A673 (cell line): ENCODE data around the gene AAGAB.

ENCODE experiments used
- EZH2 ChIP-seq: fragments of 200-600 bp; sonication (generic); IDR thresholded peaks from 2 replicates; pipeline ENCODE4 v1.6.1; 2017; ENCODE audit warnings: borderline replicate concordance, low read depth, mild to moderate bottlenecking, mixed read lengths, antibody characterized with exemption, low read length; ENCODE audit not compliant: poor library complexity, severe bottlenecking
- TF ChIP-seq, protein P1 (sequence below): fragments of 300-800, 200-600 bp; sonication (generic); conservative IDR thresholded peaks from 2 replicates; pipeline ENCODE4 v1.5.1; 2017; ENCODE audit warnings: low read depth, mild to moderate bottlenecking, antibody characterized with exemption, low read length, moderate library complexity, mixed read lengths

DNA sequence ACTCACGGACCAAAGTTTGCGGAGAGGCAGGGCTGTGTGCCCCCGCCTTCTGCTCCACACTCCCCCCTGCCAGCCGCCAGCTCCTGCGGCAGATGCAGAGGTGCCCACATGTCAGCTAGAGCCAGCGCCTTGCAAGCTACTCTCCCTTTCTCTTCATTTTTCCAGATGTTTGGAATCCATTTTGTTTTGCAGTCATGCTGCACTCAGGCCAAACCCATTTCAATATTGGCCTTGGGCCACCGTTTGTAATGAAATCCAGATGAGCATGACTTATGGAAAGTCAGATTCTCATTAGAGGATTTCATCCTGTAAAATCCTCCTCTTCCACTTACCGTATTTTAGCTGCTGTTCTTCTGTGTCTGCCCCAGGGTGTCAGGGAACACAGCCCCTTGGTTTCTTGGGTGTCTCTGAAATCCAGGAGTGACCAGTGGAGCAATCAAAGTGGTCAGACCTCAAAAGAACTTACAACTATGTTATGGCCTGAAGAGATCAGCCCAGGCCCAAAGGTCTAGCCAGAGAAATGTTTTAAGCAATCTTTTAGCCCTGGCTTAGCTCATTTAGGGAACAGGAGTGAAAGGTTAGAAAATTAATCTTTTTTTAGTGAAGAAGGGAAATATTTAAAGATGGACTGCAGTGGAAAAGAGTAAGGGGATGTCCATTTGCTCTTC, 65.8 kb downstream of the AAGAB start:
- TF ChIP-seq EZH2 = no peak
- TF ChIP-seq, protein P1, sequence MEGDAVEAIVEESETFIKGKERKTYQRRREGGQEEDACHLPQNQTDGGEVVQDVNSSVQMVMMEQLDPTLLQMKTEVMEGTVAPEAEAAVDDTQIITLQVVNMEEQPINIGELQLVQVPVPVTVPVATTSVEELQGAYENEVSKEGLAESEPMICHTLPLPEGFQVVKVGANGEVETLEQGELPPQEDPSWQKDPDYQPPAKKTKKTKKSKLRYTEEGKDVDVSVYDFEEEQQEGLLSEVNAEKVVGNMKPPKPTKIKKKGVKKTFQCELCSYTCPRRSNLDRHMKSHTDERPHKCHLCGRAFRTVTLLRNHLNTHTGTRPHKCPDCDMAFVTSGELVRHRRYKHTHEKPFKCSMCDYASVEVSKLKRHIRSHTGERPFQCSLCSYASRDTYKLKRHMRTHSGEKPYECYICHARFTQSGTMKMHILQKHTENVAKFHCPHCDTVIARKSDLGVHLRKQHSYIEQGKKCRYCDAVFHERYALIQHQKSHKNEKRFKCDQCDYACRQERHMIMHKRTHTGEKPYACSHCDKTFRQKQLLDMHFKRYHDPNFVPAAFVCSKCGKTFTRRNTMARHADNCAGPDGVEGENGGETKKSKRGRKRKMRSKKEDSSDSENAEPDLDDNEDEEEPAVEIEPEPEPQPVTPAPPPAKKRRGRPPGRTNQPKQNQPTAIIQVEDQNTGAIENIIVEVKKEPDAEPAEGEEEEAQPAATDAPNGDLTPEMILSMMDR = no peak
